Stimulated activated CD8-positive, alpha-beta memory T cell treated with anti-CD3 and anti-CD28 coated beads, Interleukin-4, amount 100 ng/mL, for 48 hours (primary cell): ENCODE measurements around the gene CD8B.
A peak's percentile ranks its signal among the peaks of the same experiment; 100 is the strongest.

ENCODE experiments used
- DNase-seq: peaks from one replicate; pipeline ENCODE4 v3.0.0-alpha.2; 2020

CD8B gene

DNA sequence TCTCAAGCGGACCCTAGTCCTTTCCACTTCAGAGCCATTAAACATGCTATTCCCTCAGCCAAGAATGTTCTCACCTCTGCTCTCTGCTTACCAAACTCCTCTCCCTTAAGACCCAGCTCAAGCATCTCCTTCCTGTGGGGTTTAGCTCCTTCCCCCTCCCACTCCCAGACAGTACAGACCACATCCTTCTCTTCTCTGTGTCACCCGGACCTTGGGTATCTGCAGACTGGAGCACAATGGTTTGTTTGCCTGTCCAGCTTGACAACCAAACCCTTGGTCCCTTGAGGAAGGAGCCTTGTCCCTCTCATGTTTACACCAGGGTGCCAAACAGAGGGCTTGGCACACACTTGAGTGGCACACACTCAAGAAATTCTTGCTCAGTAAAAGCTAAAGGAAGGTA lies 66.8 kb downstream of the CD8B start:
- no peak for DNase-seq

DNA sequence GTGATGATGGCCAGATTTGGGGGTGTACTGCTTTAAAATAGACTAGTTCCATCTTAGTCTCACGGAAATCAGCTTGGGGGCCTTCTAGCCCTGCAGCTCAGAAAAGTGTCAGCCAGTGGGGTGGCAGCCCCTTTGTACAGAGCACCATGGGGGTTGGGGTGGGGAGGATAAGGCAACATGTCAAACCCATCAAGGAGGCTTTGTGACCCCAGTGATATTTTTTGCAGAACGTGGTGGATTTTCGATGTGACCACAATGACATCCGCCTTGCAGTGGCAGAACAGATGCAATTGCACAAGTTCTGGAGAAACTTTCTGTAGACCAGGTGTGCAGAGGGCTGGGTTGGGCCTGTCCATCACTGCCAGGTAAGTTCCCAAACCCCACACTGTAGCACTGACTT lies 67.9 kb downstream of the CD8B start:
- DNase-seq: peak; percentile 53

DNA sequence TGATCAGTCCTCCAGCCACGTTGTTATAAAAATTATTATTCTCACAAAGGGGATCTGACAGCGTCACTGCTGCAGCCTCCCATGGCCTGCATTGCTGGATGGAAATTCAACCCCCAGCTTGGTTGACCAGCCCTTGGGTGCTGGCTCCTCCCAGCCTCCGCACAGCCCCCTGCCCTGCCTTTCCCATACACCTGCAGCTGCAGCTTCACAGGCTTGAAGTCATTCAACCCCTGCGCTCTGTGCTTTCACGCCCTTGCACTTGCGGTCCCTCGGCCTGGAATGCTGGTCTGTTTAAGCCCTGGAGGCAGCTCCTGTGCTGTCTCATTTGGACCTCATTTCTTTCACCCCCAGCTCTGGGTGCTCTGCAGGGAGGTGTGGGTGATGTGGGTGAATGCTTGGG lies 70.1 kb downstream of the CD8B start:
- DNase-seq: peak; percentile 58

DNA sequence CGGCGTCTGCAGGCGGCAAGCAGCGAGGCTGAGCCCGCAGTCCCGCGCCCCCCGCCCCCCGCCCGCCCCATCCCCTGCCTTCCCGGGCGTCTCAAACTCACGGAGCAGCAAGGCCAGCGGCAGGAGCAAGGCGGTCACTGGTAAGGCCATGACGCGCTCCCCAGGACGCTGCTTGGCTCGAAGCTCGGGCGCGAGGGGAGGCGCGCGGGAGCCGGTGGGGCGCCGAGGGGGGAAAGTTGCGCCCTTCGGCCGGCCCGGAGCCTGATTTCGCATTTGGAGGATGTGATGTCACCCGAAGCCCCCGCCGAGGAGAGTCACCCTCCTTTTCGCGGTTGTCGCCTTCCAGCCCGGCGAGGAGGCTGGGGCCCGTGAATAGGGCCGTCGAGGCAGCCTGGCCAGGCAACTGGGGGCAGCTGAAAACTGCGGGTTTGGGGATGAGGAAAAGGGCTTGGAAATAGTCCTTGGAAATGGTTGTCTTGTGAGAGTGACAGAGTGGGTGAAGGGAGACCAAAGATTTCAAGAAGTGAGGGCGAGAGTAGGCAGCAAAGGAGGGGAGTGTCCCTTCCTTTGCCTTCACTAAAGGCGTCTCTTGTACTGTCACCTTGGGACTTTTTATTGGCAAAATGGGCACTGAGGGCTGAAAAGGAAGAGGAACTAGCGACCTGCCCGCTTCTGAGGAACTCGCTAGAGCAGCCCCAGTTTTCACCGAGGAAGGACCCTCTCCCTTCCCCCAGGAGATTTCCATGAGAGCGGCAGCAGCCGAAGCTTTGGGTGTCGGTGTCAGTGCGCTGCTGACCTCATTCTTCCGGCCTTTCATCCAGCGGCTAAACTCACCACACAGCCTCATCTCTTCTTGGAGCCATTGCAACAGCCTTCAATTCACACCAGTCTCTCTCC lies 70.8 kb downstream of the CD8B start, which contains the start of gene CD8A:
TSS of gene CD8A (minus strand) at position 238 of the 897 bp plus-strand sequence. CDS start at position 150, 88 bp downstream.
- peak; percentile 85 for DNase-seq

DNA sequence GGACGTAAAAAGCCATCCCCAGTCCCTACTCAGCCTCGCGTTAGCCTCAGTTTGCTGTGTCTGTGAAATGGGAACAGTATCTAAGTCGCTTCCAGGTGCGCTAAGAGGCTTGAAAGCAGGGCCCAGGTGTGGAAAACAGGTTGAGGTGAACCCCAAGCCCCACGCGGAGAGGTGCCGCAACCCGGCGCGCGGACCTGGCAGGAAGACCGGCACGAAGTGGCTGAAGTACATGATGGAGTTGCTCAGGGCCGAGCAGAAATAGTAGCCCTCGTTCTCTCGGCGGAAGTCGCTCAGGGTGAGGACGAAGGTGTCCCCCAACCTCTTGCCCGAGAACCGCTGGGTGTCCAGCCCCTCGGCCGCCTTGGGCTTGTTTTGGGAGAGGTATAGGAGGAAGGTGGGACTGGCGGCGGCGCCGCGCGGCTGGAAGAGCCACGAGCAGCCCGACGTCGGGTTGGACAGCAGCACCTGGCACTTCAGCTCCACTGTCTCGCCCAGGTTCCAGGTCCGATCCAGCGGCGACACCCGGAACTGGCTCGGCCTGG lies 71.5 kb downstream of the CD8B start:
- peak; percentile 56 for DNase-seq

DNA sequence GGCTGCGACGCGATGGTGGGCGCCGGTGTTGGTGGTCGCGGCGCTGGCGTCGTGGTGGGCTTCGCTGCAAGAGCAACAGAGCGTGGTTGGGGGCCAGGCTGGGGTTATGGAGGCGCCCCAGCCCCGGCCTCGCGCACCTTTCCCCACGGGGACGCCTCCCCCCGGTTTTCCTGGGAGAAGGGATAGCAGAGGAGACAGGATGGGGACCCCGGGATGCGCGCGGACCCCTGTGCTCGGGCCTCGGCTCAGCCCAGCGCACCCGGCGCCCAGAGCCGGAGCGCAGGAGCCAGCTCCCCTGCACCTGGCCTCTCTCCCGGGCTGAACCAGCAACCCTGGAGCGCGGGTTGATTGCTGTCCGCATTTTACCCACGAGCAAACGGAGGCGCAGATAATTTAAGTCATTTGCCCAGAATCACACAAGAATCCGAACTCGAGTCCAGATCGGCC lies 72.0 kb downstream of the CD8B start:
- DNase-seq: peak; percentile 54

DNA sequence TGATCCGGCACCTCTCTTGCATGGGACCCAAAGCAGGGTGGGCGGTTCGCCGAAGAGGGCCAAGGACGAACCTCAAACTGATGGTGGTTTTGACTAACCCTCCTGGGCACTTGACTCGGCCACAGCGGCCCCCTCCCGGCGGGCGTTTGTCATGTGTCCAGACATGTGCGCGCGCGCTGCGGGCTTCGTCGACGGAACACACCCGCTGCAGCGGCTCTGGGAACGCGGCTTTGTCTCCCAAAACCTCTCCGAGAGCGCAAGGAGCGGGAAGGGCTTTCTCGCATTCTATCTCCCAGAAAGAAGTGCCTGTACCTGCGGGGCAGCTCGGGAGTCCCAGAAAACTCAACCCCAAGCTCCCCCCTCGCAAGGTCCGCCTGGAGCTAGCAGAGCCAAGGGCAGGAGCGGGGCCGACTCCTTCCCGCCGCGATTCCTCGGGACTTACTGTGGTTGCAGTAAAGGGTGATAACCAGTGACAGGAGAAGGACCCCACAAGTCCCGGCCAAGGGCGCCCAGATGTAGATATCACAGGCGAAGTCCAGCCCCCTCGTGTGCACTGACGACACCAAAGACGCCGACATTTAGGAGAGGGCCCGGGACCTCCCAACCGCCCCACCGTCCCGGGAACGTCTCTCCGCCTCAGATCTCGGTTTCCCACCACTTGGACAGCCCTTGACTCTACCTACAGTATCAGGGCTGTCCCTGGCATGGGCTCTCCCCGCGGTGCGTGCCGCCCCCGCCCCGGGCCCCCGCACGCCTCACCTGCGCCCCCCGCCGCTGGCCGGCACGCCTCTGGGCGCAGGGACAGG lies 72.6 kb downstream of the CD8B start:
- DNase-seq: peak; percentile 81

DNA sequence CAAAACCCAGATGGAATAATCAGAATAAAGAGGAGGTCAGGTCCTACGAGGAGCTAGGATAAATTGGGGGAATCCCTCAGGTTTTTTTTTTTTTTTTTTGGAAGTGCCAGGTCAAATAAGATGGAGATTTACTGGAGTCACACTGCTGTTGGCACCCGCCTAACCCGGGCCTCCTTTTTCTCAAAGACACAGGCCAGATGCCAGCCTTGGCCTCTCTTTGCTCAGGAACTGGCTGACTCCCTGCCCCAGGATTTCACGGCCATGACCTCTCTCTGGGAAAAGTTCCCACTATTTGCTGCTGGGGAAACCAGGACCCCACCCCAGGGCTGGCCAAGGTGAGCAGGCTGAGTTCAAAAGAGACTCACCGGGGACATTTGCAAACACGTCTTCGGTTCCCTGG lies 73.5 kb downstream of the CD8B start:
- DNase-seq: peak; percentile 45

DNA sequence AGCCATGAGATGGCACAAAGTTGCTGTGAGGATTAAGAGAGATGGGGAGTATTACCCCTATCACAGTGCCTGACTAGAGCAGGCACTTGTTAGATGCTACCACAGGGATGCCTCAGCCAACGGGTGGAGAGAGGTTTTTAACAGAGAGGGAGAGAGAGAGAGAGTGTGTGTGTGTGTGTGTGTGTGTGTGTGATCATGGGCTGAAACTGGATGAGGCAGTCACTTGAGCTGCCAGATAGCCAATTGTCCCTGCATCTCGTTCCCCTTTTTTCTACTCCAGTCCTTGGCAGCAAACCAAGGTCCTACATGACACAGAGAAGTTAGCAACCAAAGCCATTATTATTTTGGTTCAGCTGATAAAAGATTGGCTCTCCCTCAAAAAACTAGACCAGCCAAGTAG lies 74.0 kb downstream of the CD8B start:
- peak; percentile 56 for DNase-seq

DNA sequence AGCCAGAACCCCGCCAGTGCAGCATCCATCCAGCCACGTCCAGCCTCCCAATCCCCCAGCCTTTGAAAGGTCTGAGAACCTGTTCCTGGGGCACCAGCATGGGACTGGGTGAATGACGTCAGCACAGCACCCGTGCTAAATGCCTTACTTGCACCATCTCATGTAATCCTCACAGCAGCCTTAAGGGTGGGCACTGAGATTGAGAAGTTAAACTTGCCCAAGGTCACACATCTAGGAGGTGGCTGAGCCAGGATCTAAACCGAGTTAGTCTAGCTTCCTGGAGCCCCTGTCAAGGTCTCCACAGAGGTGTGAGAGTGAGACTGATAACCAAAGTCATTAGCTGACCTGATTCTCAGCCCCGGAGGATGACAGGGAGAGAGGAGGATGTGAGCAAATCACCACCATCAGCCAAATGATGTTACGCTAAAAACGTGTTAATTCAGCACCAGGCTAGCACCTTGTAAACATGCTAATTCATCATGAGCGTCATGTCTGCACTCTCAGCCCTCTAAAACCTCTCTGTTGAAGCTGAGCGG lies 75.6 kb downstream of the CD8B start:
- peak; percentile 77 for DNase-seq

DNA sequence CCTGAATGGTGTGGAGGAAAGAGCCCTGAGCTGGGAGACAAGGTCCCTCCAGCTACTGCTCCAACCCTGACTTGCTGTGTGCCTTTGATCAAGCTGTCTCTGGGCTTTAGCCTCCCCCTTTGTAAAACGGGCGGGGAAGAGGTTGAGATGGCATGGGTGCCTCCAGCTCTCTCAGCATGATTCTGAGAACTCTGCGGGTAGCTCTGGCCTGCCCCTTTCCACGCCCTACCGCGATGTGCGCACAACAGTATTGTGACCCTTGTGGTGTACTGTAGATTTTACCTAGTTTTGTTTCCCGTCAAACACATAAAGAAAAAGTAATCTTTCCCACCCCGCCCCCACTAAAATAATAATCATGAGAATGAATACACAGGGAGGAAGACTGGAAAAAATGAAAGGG lies 76.2 kb downstream of the CD8B start:
- DNase-seq: peak; percentile 88

DNA sequence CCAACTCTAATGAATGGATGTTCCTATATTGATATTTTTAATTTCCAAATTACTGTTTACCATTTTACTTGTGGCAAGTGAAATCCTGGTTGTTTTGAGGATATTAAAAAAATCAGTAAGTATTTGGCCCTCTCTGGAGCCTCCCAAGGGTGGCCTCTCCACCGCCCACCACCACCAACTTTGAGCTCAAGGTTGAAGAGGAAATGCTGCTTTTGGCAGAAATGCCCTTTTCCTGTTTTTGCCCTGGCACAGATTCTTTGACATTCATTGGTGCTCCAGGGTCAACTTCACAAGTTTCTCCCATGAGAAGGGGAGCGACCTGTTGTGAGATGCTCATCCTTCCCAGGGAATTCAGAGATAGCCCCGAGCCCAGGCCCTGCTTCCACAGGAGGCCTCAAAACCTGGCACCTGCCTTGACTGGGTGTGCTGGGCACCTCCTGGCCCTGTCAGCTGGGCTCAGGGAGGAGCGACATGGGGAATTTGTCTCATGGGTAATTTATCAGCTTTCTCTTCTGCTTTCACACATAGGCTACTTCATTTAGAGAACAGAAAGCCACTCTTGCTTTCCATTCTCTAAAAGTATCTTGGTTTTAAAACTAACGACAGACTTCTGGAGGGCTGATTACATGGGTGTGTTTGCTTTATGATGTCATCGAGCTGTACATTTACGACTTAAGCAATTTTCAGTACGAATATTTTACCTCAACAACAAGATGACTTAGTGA lies 77.9 kb downstream of the CD8B start:
- DNase-seq: peak; percentile 65

DNA sequence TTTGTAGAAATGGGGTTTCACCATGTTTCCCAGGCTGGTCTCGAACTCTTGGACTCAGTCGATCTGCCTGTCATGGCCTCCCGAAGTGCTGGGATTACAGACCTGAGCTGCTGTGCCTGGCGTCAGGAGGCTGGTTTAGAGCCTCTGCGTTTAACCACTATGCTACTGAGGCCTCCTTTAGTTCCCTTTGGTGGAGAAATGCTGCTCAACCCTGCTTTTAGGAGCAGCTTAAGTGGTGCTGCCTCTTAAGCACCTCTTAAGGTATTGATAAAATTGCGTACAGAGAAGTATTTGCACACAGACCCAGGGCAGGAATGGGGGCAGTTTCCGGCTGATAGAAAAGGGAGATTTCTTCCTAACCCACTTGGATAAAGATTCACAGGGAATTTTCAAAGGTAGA lies 78.9 kb downstream of the CD8B start:
- DNase-seq: no peak

DNA sequence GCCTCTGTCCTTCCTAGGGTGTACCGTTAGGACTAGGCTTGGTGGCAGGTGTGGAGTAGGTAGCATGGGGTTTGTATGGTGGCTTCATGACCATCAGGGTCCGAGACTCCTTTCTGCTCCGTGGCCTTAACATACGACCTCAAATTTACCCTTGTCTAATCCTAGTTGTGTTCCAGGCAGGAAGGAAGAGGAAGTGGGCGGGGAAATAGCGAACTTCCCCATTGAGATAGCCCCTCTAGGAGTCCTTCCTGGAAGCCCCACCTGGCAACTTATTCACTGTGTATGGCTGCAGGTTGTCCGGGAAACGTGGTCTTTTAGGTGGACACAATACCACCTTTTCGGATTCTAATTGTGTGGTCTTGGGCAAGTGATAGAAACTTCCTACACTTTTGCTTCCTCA lies 80.3 kb downstream of the CD8B start:
- no peak for DNase-seq

DNA sequence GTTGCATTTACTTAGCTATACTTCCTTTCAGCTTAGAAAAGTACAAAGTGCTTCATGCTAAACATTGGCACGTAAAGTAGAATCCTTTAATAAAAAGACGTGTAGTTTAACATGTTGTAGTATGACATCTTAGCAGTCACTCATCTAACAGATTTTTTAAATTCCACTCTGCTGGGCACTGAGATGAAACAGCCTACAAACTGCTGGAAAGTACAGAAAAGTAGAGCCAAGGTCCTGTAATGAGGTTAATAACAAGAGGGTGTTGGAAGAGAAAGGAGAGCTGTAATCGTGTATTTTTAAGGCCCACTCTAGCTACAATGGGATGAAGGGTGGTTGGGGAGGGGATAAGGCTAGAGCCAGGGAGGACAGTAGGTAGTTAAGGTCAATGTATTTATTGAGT lies 81.7 kb downstream of the CD8B start:
- no peak for DNase-seq

DNA sequence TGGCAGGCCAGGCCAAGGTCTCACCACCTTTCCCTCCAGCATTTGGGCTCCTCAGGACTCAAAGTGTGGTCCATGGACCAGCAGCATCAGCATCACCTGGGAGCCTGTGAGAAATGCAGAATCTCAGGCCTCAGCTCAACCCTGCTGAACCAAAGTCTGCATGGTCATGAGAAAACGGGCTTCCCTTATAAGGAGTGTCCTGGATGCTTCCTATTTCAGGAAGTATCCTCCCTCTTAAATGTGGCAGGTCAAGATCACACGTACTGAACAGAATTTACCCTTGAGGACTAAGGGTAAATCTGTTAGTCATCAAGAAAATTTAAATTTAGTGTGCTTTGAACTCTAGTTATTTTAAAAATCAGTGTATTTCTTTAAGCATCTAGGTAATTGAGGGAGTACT lies 82.7 kb downstream of the CD8B start:
- DNase-seq: no peak

DNA sequence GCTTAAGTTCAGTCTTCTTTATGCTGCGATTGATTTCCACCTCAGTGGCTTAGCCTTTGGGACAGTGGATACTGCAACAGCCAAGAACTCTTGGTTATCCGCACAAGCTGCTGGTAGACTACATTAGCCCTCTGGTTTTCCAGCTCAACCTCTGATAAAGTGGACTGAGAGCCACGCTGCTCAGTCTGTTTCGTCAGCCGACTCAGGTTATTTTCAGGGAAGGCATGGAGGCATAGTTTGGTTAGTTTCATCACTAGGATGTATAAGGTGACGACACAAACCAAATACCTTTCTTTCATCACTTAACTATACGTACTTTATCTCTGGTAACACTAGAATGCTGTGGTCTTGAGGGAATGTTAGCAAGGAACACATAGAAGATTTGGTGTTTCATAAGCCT lies 85.2 kb downstream of the CD8B start:
- DNase-seq: no peak

DNA sequence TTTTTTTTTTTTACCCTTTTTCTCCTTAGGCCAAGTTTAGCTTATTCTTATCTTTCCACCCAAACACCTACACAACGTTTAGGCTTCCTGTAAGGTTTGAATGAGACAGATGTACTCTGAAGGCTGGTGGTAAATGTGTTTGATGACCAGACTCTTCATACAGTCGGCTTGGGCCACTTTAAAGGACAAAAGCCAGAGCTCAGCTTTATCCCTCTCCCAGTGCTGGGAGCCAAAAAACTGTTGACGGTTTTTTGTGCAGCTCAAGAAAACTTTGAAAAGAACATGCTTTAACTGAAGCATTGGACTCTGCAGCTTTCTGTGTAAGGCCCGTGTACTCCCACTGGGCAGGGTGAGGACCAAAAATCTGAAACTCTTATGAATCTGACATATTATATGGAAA lies 86.3 kb downstream of the CD8B start:
- DNase-seq: no peak

DNA sequence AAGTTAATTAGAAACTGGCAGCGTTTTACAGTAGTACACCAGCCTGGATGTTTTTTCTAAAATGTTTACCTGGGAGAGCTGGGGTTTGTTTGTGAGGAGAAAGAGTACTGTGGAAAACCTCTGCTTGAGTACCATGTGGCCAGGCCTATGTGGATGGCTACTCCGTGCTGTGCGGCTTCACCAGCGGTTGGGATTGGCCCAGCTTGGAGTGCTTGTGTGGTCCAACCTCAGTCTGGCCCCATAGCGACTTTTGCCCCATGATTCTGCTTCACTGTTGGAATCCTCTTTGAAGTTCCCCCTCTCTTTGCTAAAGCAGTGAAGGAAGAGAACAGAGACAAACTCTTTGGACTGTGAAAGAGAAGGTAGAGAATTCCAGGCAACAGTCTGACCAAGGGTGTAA lies 86.8 kb downstream of the CD8B start:
- DNase-seq: no peak

DNA sequence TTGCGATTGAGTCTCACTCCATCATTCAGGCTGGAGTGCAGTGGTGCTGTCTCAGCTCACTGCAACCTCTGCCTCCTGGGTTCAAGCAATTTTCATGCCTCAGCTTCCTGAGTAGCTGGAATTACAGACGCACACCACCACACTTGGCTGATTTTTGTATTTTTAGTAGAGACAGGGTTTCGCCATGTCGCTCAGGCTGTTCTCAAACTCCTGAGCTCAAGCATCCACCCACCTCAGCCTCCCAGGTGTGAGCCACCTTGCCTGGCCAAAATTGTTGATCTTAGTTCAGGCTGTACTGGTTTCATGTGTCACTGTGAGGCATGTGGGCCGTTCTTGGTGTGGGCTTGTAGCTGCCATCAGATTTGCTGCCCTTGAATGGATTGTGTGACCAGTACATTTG lies 89.1 kb downstream of the CD8B start:
- no peak for DNase-seq

DNA sequence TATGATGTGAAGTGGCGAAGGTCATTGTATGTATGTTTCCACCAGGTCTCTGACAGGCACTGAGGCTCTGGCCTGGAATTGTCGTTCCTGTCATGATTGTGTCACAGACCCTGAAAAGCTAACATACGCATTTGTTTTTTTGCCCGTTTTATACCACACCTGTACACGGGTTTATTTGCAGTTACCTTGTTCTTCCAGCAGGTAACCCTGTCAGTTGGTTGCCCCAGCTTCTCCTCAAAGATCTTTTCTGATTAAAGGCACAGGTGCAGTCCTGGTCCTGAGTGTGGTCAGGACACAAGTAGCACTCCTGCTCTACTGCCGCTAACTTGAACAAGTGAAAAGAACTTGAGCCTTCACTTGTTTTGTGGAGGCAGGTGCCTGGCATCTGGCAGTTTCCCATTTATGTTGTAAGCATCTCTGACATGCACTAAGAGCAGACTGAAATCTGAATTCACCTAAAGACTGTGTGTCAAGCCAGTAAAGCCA lies 90.8 kb downstream of the CD8B start:
- DNase-seq: no peak

DNA sequence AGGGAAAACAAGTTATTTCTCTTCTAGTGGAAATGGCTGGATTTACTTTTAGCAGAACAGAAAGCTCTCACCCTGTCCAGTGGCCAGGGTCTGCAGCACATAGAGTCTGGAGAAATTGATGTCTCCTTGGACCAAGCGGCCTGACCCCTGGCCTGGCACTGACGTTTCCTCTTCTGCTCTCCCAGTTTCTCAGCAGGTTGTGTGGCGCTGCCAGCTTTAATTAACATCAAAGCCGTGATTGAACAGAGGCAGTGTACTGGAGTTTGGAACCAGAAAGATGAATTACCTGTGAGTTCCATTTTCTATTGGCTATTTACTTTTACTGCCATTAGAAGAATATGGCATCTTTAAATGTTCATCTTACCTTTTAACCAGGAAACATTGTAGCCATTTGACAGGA lies 91.8 kb downstream of the CD8B start:
- no peak for DNase-seq
